Activated CD8-positive, alpha-beta T cell treated with anti-CD3 and anti-CD28 coated beads for 36 hours (primary cell): Measurements from ENCODE around the gene RSBN1L. TPM values are rescaled to one million over a fixed set of nuclear protein-coding genes. Genes with fewer than 3 reads are reported as not detected.

Source experiments
- ATAC-seq: fragments of 200-7000 bp; cut with Tn5 transposase; one replicate; pipeline ENCODE4 v1.10.0; 2021; ENCODE audit warnings: mild to moderate bottlenecking, moderate library complexity
- CTCF ChIA-PET: fragments of 350-600 bp; sonication (Branson Sonifier 250); formaldehyde crosslinking; loops from one replicate; lab custom pipeline; 2021; ENCODE audit warnings: antibody characterized with exemption; lab: Charles Lee
- POLR2A ChIA-PET: fragments of 350-600 bp; sonication (Branson Sonifier 250); formaldehyde crosslinking; loops from one replicate; lab custom pipeline; 2021; ENCODE audit warnings: antibody characterized with exemption; lab: Charles Lee
- DNase-seq: peaks from one replicate; pipeline ENCODE4 v3.0.0-alpha.2; 2020
- H3K27ac Mint-ChIP-seq: one replicate; pipeline ENCODE4 v1.8.0; 2021; ENCODE audit warnings: mild to moderate bottlenecking, mixed read lengths
- H3K27me3 Mint-ChIP-seq: one replicate; pipeline ENCODE4 v1.8.0; 2021; ENCODE audit warnings: mixed read lengths
- H3K36me3 Mint-ChIP-seq: one replicate; pipeline ENCODE4 v1.8.0; 2021; ENCODE audit warnings: low read depth, mixed read lengths
- H3K4me1 Mint-ChIP-seq: one replicate; pipeline ENCODE4 v1.8.0; 2021; ENCODE audit warnings: low read depth, mixed read lengths
- H3K4me3 Mint-ChIP-seq: one replicate; pipeline ENCODE4 v1.8.0; 2021; ENCODE audit warnings: mild to moderate bottlenecking, moderate library complexity, mixed read lengths
- H3K9me3 Mint-ChIP-seq: one replicate; pipeline ENCODE4 v1.8.0; 2021; ENCODE audit warnings: mixed read lengths
- intact Hi-C: fragments of 100-400 bp; cut with micrococcal nuclease; formaldehyde crosslinking; loops from one replicate; pipeline ENCODE4 v1.10.0; 2022
- total RNA-seq, 2 experiments: library from RNA; stranded (reverse); gene quantifications; one replicate each; pipeline ENCODE4 v1.2.3, GENCODE V29; 2021
- TF ChIP-seq, protein P1 (sequence below): fragments of 200-600 bp; IDR thresholded peaks from one replicate; pipeline ENCODE4 v1.8.0; 2022; ENCODE audit warnings: antibody characterized with exemption, mild to moderate bottlenecking

Gene RSBN1L
- total RNA-seq, 2 experiments from 2014 or later = 16.5 to 21.9 TPM

DNA sequence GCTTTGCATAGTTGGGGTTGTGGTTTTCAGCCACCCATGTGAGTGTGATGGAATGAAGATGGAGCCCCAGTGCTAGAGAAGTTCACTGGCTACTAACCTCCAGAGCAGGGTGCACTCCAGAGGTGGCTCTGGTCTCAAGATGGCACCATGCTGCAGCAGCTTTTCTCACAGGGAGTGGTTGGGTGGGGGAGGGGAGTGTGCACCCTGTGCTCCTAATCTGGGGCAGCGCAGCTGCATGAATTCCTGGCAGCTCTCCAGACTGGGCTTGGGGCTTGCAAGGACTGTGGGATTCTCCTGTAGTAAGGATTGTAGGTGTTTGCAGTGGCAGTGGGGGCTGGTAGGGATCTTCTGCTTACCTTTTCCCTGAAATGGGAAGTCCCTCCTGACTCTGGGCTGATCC is 126.0 kb downstream of the RSBN1L start:
- intact Hi-C loops = no loop called here
- H3K9me3 Mint-ChIP-seq = peaks cover 54% of the 10 kb centered on the region
- POLR2A ChIA-PET = interaction anchor here (0.9 kb wide), 1 partner anchor 11 kb away, joined by 4 read pairs; no protein-coding TSS in a partner anchor

DNA sequence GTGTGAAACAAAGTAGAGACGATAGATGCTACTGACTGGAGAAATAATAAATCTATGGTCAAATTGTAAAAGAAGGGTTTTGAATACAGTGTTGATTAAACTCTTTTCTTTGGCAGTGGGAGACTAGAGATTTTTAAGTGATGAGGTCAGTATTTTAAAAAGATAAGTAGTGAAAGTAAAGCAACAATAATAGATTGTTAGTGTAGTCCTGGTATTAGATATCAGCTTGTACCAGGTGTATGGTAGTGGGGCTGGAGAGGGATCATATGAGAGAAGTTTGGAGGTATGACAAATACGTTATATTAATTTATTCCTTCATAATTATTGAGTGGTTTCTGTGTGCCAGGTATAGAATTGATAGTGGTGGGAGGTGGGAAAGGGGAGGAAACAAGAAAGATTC is 127.5 kb downstream of the RSBN1L start:
- H3K27ac Mint-ChIP-seq = no peak overlapping the region
- H3K4me3 Mint-ChIP-seq = no peak overlapping the region

More for the DNA sequence above, 126.0 kb downstream of the RSBN1L start:
- Mint-ChIP-seq H3K4me3 (no peak overlapping the region), H3K36me3 (peaks cover 74% of the 10 kb centered on the region), H3K4me1 (peaks cover 30% of the 10 kb centered on the region), H3K27me3 (no peaks in the 10 kb centered on the region), H3K27ac (no peak overlapping the region)
- ATAC-seq = no peak
- TF ChIP-seq, protein P1, sequence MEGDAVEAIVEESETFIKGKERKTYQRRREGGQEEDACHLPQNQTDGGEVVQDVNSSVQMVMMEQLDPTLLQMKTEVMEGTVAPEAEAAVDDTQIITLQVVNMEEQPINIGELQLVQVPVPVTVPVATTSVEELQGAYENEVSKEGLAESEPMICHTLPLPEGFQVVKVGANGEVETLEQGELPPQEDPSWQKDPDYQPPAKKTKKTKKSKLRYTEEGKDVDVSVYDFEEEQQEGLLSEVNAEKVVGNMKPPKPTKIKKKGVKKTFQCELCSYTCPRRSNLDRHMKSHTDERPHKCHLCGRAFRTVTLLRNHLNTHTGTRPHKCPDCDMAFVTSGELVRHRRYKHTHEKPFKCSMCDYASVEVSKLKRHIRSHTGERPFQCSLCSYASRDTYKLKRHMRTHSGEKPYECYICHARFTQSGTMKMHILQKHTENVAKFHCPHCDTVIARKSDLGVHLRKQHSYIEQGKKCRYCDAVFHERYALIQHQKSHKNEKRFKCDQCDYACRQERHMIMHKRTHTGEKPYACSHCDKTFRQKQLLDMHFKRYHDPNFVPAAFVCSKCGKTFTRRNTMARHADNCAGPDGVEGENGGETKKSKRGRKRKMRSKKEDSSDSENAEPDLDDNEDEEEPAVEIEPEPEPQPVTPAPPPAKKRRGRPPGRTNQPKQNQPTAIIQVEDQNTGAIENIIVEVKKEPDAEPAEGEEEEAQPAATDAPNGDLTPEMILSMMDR = no peak
- CTCF ChIA-PET = no interaction called here
- DNase-seq = no peak

DNA sequence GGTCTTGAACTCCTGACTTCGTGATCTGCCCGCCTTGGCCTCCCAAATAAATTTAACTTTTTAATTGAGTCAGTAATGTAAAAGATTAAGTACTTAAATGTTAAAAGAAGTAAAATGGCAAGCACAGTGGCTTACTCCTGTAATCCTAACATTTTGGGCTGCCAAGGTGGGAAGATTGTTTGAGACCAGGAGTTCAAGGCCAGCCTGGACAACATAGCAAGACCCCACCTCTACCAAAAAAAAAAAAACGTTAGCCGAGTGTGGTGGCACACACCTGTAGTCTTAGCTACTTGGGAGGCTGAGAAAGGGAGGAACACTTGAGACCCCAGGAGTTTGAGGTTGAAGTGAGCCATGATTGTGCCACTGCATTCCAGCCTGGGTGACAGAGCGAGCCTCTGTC is 128.4 kb downstream of the RSBN1L start:
- POLR2A ChIA-PET = no interaction called here
- TF ChIP-seq, protein P1 = no peak
- H3K4me1 Mint-ChIP-seq = peaks cover 32% of the 10 kb centered on the region
- no peaks in the 10 kb centered on the region for H3K27me3 Mint-ChIP-seq
- ATAC-seq (no peak), DNase-seq (no peak)
- intact Hi-C loops = no loop called here
- H3K4me3 Mint-ChIP-seq = no peak overlapping the region
- no peak overlapping the region for H3K27ac Mint-ChIP-seq
- peaks cover 53% of the 10 kb centered on the region for H3K36me3 Mint-ChIP-seq
- CTCF ChIA-PET = no interaction called here
- H3K9me3 Mint-ChIP-seq = peaks cover 41% of the 10 kb centered on the region

More for the DNA sequence above, 127.5 kb downstream of the RSBN1L start:
- H3K4me1 Mint-ChIP-seq = peaks cover 34% of the 10 kb centered on the region
- TF ChIP-seq, protein P1 = no peak
- DNase-seq (no peak), ATAC-seq (no peak)
- peaks cover 60% of the 10 kb centered on the region for H3K36me3 Mint-ChIP-seq
- H3K27me3 Mint-ChIP-seq = no peaks in the 10 kb centered on the region
- H3K9me3 Mint-ChIP-seq = peaks cover 49% of the 10 kb centered on the region
- intact Hi-C loops = no loop called here
- POLR2A ChIA-PET = no interaction called here
- CTCF ChIA-PET = no interaction called here

DNA sequence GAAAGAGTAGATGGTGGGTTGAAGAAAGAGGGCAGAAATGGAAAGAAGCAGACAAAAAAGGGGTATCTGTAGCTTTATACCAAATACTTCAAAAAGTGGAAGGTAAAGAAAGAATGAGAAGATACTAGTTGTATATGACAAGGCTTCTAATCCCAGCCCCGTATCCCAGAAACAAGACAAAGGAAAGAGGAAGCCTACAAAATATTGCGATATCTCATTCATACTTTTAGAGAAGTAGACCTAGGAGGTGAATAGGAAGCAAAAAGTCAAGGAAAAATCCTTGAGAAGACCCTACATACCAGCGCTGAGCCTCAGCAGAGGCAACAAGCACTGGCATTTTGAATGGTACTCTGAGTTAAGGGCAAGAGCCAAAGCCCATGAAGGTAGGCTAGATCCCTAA is 128.9 kb downstream of the RSBN1L start:
- Mint-ChIP-seq H3K27ac (no peak overlapping the region), H3K4me3 (no peak overlapping the region), H3K9me3 (peaks cover 37% of the 10 kb centered on the region), H3K27me3 (no peaks in the 10 kb centered on the region), H3K4me1 (peaks cover 35% of the 10 kb centered on the region), H3K36me3 (peaks cover 48% of the 10 kb centered on the region)
- ChIA-PET POLR2A (no interaction called here), CTCF (no interaction called here)
- TF ChIP-seq, protein P1 = no peak
- no peak for ATAC-seq
- DNase-seq = no peak
- intact Hi-C loops = no loop called here

DNA sequence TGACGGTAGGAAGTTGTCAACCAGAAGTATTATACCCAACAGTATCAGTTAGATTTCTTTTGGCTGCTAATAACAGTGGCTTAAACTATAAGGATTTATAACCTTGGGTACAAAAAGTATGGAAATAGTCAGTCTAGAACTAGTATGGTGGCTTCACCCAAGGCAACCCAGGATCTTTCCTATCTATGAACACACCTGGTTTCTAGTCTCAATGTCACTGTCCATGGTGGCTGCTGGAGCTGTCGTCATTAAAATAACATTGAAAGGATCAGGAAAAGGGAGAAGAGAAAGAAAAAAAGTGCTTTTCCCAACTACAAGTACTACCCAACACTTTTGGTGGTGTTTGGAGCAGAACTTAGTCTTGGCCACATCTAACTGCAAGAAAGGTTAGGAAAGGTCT is 130.0 kb downstream of the RSBN1L start:
- POLR2A ChIA-PET = no interaction called here
- TF ChIP-seq, protein P1 = no peak
- peaks cover 39% of the 10 kb centered on the region for H3K36me3 Mint-ChIP-seq
- H3K27me3 Mint-ChIP-seq = no peaks in the 10 kb centered on the region
- peaks cover 25% of the 10 kb centered on the region for H3K9me3 Mint-ChIP-seq
- no peak for ATAC-seq
- peaks cover 44% of the 10 kb centered on the region for H3K4me1 Mint-ChIP-seq
- CTCF ChIA-PET = no interaction called here
- intact Hi-C loops = no loop called here
- H3K4me3 Mint-ChIP-seq = no peak overlapping the region
- H3K27ac Mint-ChIP-seq = no peak overlapping the region
- DNase-seq = no peak
